ENCODE data around the gene DLX5. TPM values are rescaled to one million over a fixed set of nuclear protein-coding genes. Genes with fewer than 3 reads are reported as not detected.

Gene DLX5
- polyA plus RNA-seq, 1 donor: 0.58 TPM

DNA sequence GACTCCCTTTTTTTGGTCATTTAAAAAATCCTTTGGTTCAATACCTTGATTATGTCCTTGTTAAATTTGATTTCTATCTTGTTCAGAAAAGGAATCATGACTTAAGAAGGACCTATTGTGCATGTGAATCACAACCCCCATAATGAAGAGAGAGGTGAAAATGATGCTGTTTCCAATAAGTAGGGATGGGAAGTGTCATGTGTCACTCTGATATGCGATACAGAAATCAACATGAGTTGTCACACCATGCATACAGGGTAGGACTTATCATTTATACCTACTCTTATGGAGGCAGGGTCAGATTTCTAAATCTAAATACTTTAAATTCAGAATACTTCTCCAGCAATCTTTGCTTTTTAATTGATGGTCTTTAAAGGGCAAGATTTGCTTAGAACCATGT is 38.6 kb downstream of the DLX5 start:
- Histone ChIP-seq H3K9me3 (ENCODE audit: control insufficient read depth, low read depth, low read length) (peaks cover 3% of the 10 kb centered on the region), H3K27me3 (ENCODE audit: control insufficient read depth, insufficient read depth, low read length) (peaks cover 43% of the 10 kb centered on the region), H3K4me1 (ENCODE audit: control insufficient read depth, insufficient read depth, low read length) (no peaks in the 10 kb centered on the region), H3K4me3 (ENCODE audit: low read length) (no peak overlapping the region), H3K27ac (ENCODE audit: low read length) (no peak overlapping the region), H3K36me3 (ENCODE audit: control insufficient read depth, insufficient read depth, low read length) (no peaks in the 10 kb centered on the region)
- no CpG with 5 or more reads among the region's 1 CpG for WGBS (ENCODE audit: insufficient coverage, low lambda C conversion rate)
- DNase-seq: no peak

DNA sequence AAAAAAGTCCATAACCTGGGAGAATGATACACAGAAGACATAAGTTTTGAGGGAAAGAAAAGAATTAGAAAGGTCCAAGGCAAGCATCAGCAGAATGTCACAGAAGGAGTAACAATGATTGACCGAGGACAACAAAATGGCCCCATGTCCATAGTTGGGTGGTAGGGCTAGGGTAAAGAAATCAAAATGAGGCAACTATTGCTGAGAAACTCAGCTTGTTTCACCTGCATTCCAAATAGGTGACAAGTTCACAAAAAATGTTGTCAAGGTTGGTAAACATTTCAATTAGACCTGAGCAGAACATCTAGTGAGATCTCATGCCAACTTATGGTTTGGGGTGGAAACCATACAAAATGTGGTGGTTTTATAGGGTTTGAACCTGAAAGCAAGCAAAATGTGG is 42.0 kb downstream of the DLX5 start:
- Histone ChIP-seq H3K9me3 (ENCODE audit: control insufficient read depth, low read depth, low read length) (no peaks in the 10 kb centered on the region), H3K36me3 (ENCODE audit: control insufficient read depth, insufficient read depth, low read length) (no peaks in the 10 kb centered on the region), H3K4me3 (ENCODE audit: low read length) (no peak overlapping the region), H3K27me3 (ENCODE audit: control insufficient read depth, insufficient read depth, low read length) (peaks cover 14% of the 10 kb centered on the region), H3K4me1 (ENCODE audit: control insufficient read depth, insufficient read depth, low read length) (no peaks in the 10 kb centered on the region), H3K27ac (ENCODE audit: low read length) (no peak overlapping the region)
- no peak for DNase-seq
- no CpG with 5 or more reads among the region's 1 CpG for WGBS (ENCODE audit: insufficient coverage, low lambda C conversion rate)

- H3K27ac ChIP-seq (ENCODE audit: low read length): no peak overlapping the region
- no CpG with 5 or more reads among the region's 2 CpGs for WGBS (ENCODE audit: insufficient coverage, low lambda C conversion rate)
- DNase-seq: no peak
- H3K4me1 ChIP-seq (ENCODE audit: control insufficient read depth, insufficient read depth, low read length): no peaks in the 10 kb centered on the region
- H3K36me3 ChIP-seq (ENCODE audit: control insufficient read depth, insufficient read depth, low read length): no peaks in the 10 kb centered on the region
- H3K9me3 ChIP-seq (ENCODE audit: control insufficient read depth, low read depth, low read length): no peaks in the 10 kb centered on the region
- H3K4me3 ChIP-seq (ENCODE audit: low read length): no peak overlapping the region
- H3K27me3 ChIP-seq (ENCODE audit: control insufficient read depth, insufficient read depth, low read length): peaks cover 3% of the 10 kb centered on the region
These were observed 44.9 kb downstream of the DLX5 start for GRCh38 chr7:96979551-96980276.

GRCh38 chr7:96977445-96977844 is 47.2 kb downstream of the DLX5 start:
- DNase-seq: no peak
- no peaks in the 10 kb centered on the region for H3K4me1 ChIP-seq (ENCODE audit: control insufficient read depth, insufficient read depth, low read length)
- no peaks in the 10 kb centered on the region for H3K9me3 ChIP-seq (ENCODE audit: control insufficient read depth, low read depth, low read length)
- peaks cover under 1% of the 10 kb centered on the region for H3K27me3 ChIP-seq (ENCODE audit: control insufficient read depth, insufficient read depth, low read length)
- H3K36me3 ChIP-seq (ENCODE audit: control insufficient read depth, insufficient read depth, low read length): no peaks in the 10 kb centered on the region
- no peak overlapping the region for H3K27ac ChIP-seq (ENCODE audit: low read length)
- no peak overlapping the region for H3K4me3 ChIP-seq (ENCODE audit: low read length)

- H3K36me3 ChIP-seq (ENCODE audit: control insufficient read depth, insufficient read depth, low read length): no peaks in the 10 kb centered on the region
- H3K27ac ChIP-seq (ENCODE audit: low read length): no peak overlapping the region
- no peak for DNase-seq
- H3K27me3 ChIP-seq (ENCODE audit: control insufficient read depth, insufficient read depth, low read length): no peaks in the 10 kb centered on the region
- H3K4me1 ChIP-seq (ENCODE audit: control insufficient read depth, insufficient read depth, low read length): no peaks in the 10 kb centered on the region
- no peaks in the 10 kb centered on the region for H3K9me3 ChIP-seq (ENCODE audit: control insufficient read depth, low read depth, low read length)
- WGBS (ENCODE audit: insufficient coverage, low lambda C conversion rate): no CpG with 5 or more reads among the region's 2 CpGs
- H3K4me3 ChIP-seq (ENCODE audit: low read length): no peak overlapping the region
These were observed 48.5 kb downstream of the DLX5 start for GRCh38 chr7:96976106-96976505.

GRCh38 chr7:96973986-96974385 is 50.6 kb downstream of the DLX5 start:
- Histone ChIP-seq H3K4me1 (ENCODE audit: control insufficient read depth, insufficient read depth, low read length) (no peaks in the 10 kb centered on the region), H3K4me3 (ENCODE audit: low read length) (no peak overlapping the region), H3K9me3 (ENCODE audit: control insufficient read depth, low read depth, low read length) (no peaks in the 10 kb centered on the region), H3K27ac (ENCODE audit: low read length) (no peak overlapping the region), H3K27me3 (ENCODE audit: control insufficient read depth, insufficient read depth, low read length) (no peaks in the 10 kb centered on the region), H3K36me3 (ENCODE audit: control insufficient read depth, insufficient read depth, low read length) (no peaks in the 10 kb centered on the region)
- no CpG with 5 or more reads among the region's 2 CpGs for WGBS (ENCODE audit: insufficient coverage, low lambda C conversion rate)
- no peak for DNase-seq

GRCh38 chr7:96970739-96971138 is 53.9 kb downstream of the DLX5 start:
- no peaks in the 10 kb centered on the region for H3K36me3 ChIP-seq (ENCODE audit: control insufficient read depth, insufficient read depth, low read length)
- H3K27ac ChIP-seq (ENCODE audit: low read length): no peak overlapping the region
- no peaks in the 10 kb centered on the region for H3K4me1 ChIP-seq (ENCODE audit: control insufficient read depth, insufficient read depth, low read length)
- H3K4me3 ChIP-seq (ENCODE audit: low read length): no peak overlapping the region
- no peaks in the 10 kb centered on the region for H3K9me3 ChIP-seq (ENCODE audit: control insufficient read depth, low read depth, low read length)
- no peak for DNase-seq
- no peaks in the 10 kb centered on the region for H3K27me3 ChIP-seq (ENCODE audit: control insufficient read depth, insufficient read depth, low read length)

Other genes with a start within 250 kb of the DLX5 start
- gene DLX6, start 19.3 kb downstream of the DLX5 start, polyA plus RNA-seq: 0.04 TPM
- 26.2 TPM for gene SDHAF3, start 92.9 kb upstream of the DLX5 start, polyA plus RNA-seq

Measured in large intestine (tissue), 3 donors.